Neural progenitor cell (in vitro differentiated cells): Measurements from ENCODE around the gene SRGAP2B.
"Not testable (repeated sequence)": the region's sequence is repeated elsewhere in the genome, so short reads cannot be mapped to it uniquely, and the experiment has no call there.

ENCODE experiments used
- CTCF ChIP-seq: fragments of 200-600 bp; sonication (generic); IDR thresholded peaks from 2 replicates; pipeline ENCODE4 v1.5.1; 2017; ENCODE audit warnings: antibody characterized with exemption, mild to moderate bottlenecking
- EZH2 ChIP-seq: fragments of 200-600 bp; sonication (generic); IDR thresholded peaks from 2 replicates; pipeline ENCODE4 v1.6.1; 2017; ENCODE audit warnings: antibody characterized with exemption, mild to moderate bottlenecking, moderate library complexity

- not testable (repeated sequence) for TF ChIP-seq CTCF, EZH2
Observed at GRCh38 chr1:145144264-145144913, 49.3 kb upstream of the SRGAP2B start.
